HEK293 (cell line): ENCODE measurements around the gene BRCC3.

Source experiments
- REST ChIP-seq: fragments of 450-650 bp; formaldehyde crosslinking; IDR thresholded peaks from 2 replicates; pipeline ENCODE4 v1.5.1; 2016; ENCODE audit warnings: missing biosample characterization, missing genetic modification characterization
- YY1 ChIP-seq: fragments of 450-650 bp; formaldehyde crosslinking; IDR thresholded peaks from 2 replicates; pipeline ENCODE4 v1.5.1; 2018; ENCODE audit warnings: missing biosample characterization, missing genetic modification characterization
- YY2 ChIP-seq: fragments of 450-650 bp; formaldehyde crosslinking; IDR thresholded peaks from 2 replicates; pipeline ENCODE4 v1.5.1; 2016; ENCODE audit warnings: missing biosample characterization, missing genetic modification characterization
- ZBTB1 ChIP-seq: fragments of 450-650 bp; formaldehyde crosslinking; IDR thresholded peaks from 2 replicates; pipeline ENCODE4 v1.5.1; 2016; ENCODE audit warnings: missing biosample characterization, missing genetic modification characterization
- ZBTB10 ChIP-seq: fragments of 450-650 bp; formaldehyde crosslinking; IDR thresholded peaks from 2 replicates; pipeline ENCODE4 v1.5.1; 2016; ENCODE audit warnings: missing biosample characterization, missing genetic modification characterization
- ZNF211 ChIP-seq: fragments of 450-650 bp; formaldehyde crosslinking; IDR thresholded peaks from 2 replicates; pipeline ENCODE4 v1.5.1; 2016; ENCODE audit warnings: low read depth, missing biosample characterization, missing genetic modification characterization
- ZNF274 ChIP-seq, 2 experiments: fragments of 200-500 bp in 1 of 2; fragments of 450-650 bp in 1 of 2; sonication (Bioruptor generic) in 1 of 2; formaldehyde crosslinking in 1 of 2; IDR thresholded peaks; 2 replicates each; pipeline versions ENCODE4 v1.5.1 to v1.6.1; 2014 to 2016; ENCODE audit warnings: borderline replicate concordance in 1 of 2, inconsistent platforms in 1 of 2, low read length in 1 of 2, missing biosample characterization in 1 of 2, missing genetic modification characterization in 1 of 2
- ZNF302 ChIP-seq: fragments of 450-650 bp; formaldehyde crosslinking; IDR thresholded peaks from 2 replicates; pipeline ENCODE4 v1.5.1; 2016; ENCODE audit warnings: missing biosample characterization, missing genetic modification characterization, low read depth
- ZNF549 ChIP-seq: fragments of 450-650 bp; IDR thresholded peaks from 2 replicates; pipeline ENCODE4 v1.5.1; 2018; ENCODE audit warnings: missing biosample characterization, missing genetic modification characterization, mild to moderate bottlenecking, inconsistent platforms, moderate library complexity
- TF ChIP-seq, protein P1 (sequence below): fragments of 450-650 bp; formaldehyde crosslinking; IDR thresholded peaks from 2 replicates; pipeline ENCODE4 v1.5.1; 2017; ENCODE audit warnings: missing biosample characterization, missing genetic modification characterization
- TF ChIP-seq, protein P2 (sequence below): fragments of 450-650 bp; formaldehyde crosslinking; IDR thresholded peaks from 2 replicates; pipeline ENCODE4 v1.5.1; 2016; ENCODE audit warnings: missing biosample characterization, missing genetic modification characterization, borderline replicate concordance

DNA sequence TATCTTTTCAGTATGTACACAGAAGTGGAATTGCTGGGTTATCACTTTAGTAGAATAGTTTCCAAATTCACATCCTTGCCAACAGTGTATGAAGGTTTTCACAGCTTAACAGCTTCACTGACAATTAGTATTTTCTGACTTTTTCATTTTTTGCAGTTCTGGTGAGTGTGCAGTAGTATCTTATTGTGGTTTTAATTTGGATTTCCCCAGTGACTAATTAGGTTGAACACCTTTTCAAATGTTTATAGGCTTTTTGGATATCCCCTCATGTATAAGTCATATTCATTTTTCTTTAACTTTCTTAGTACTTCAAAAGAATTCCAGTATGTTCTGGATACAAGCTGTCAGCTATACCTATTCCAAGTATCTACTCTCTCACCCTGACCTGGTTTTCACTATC is 37.1 kb downstream of the BRCC3 start:
- TF ChIP-seq ZBTB1 (tag by site-specific recombination), result no peak
- TF ChIP-seq, protein P1, sequence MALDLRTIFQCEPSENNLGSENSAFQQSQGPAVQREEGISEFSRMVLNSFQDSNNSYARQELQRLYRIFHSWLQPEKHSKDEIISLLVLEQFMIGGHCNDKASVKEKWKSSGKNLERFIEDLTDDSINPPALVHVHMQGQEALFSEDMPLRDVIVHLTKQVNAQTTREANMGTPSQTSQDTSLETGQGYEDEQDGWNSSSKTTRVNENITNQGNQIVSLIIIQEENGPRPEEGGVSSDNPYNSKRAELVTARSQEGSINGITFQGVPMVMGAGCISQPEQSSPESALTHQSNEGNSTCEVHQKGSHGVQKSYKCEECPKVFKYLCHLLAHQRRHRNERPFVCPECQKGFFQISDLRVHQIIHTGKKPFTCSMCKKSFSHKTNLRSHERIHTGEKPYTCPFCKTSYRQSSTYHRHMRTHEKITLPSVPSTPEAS (tag by site-specific recombination), result no peak
- TF ChIP-seq YY1, result no peak
- no peak for TF ChIP-seq REST (tag by site-specific recombination)
- TF ChIP-seq, protein P2, sequence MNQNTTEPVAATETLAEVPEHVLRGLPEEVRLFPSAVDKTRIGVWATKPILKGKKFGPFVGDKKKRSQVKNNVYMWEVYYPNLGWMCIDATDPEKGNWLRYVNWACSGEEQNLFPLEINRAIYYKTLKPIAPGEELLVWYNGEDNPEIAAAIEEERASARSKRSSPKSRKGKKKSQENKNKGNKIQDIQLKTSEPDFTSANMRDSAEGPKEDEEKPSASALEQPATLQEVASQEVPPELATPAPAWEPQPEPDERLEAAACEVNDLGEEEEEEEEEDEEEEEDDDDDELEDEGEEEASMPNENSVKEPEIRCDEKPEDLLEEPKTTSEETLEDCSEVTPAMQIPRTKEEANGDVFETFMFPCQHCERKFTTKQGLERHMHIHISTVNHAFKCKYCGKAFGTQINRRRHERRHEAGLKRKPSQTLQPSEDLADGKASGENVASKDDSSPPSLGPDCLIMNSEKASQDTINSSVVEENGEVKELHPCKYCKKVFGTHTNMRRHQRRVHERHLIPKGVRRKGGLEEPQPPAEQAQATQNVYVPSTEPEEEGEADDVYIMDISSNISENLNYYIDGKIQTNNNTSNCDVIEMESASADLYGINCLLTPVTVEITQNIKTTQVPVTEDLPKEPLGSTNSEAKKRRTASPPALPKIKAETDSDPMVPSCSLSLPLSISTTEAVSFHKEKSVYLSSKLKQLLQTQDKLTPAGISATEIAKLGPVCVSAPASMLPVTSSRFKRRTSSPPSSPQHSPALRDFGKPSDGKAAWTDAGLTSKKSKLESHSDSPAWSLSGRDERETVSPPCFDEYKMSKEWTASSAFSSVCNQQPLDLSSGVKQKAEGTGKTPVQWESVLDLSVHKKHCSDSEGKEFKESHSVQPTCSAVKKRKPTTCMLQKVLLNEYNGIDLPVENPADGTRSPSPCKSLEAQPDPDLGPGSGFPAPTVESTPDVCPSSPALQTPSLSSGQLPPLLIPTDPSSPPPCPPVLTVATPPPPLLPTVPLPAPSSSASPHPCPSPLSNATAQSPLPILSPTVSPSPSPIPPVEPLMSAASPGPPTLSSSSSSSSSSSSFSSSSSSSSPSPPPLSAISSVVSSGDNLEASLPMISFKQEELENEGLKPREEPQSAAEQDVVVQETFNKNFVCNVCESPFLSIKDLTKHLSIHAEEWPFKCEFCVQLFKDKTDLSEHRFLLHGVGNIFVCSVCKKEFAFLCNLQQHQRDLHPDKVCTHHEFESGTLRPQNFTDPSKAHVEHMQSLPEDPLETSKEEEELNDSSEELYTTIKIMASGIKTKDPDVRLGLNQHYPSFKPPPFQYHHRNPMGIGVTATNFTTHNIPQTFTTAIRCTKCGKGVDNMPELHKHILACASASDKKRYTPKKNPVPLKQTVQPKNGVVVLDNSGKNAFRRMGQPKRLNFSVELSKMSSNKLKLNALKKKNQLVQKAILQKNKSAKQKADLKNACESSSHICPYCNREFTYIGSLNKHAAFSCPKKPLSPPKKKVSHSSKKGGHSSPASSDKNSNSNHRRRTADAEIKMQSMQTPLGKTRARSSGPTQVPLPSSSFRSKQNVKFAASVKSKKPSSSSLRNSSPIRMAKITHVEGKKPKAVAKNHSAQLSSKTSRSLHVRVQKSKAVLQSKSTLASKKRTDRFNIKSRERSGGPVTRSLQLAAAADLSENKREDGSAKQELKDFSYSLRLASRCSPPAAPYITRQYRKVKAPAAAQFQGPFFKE (tag by site-specific recombination), result no peak
- TF ChIP-seq YY2 (tag by site-specific recombination), result no peak
- no peak for TF ChIP-seq ZNF274 (IDR thresholded peaks at IDR 0.05; ENCODE audit: low read length)
- no peak for TF ChIP-seq ZNF274 (tag by site-specific recombination; IDR thresholded peaks at IDR 0.05; ENCODE audit: borderline replicate concordance)
- TF ChIP-seq ZNF549 (tag by site-specific recombination), result no peak
- no peak for TF ChIP-seq ZNF302 (tag by site-specific recombination)
- no peak for TF ChIP-seq ZNF211 (tag by site-specific recombination)
- no peak for TF ChIP-seq ZBTB10 (tag by site-specific recombination)
